Measurements from ENCODE around the gene PLEKHA6.

DNA sequence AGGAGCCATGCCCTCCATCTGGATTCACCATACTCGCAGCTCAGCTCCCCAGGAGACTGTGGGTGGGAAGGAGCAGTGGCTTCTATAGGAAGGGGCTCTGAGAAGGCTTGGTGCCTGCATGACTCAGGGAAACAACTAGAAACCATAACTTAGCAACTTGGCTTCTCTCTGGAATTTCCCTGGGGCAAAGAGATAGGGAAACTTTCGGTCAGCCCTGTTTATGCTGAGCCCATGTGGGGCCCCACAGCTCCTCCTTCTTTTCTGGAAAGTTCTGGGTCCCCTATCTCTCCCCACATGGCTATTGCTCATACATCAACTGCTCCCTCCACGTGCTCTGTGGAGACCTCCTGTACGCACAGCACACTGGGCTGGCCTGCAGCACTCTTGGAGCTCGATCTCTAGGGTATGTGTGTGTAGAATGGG is 39.3 kb downstream of the PLEKHA6 start:
- TF ChIP-seq POLR2A (IDR thresholded peaks at IDR 0.05; ENCODE audit: low read length) (no peak), GATA1 (IDR thresholded peaks at IDR 0.05; ENCODE audit: low read depth, low read length) (no peak)

All from erythroblast (primary cell).